MM.1S (cell line): ENCODE results near the gene PEA15.

Experiments
- DNase-seq: peaks from one replicate; pipeline ENCODE4 v3.0.0-alpha.2; 2015
- H2AFZ ChIP-seq: fragments of 300-600 bp; sonication (generic); 2 replicates; pipeline ENCODE4 v1.6.0; 2016; ENCODE audit warnings: antibody characterized with exemption, low read length
- H3F3A ChIP-seq: fragments of 300-600 bp; sonication (generic); 2 replicates; pipeline ENCODE4 v1.6.1; 2016; ENCODE audit warnings: mild to moderate bottlenecking, antibody characterized with exemption, low read length, moderate library complexity, mixed read lengths; ENCODE audit not compliant: insufficient read depth
- H3K27ac ChIP-seq: fragments of 300-600 bp; sonication (generic); 2 replicates; pipeline ENCODE4 v1.5.1; 2016; ENCODE audit warnings: mild to moderate bottlenecking, low read length
- H3K27me3 ChIP-seq: fragments of 300-600 bp; sonication (generic); replicated peaks from 2 replicates; pipeline ENCODE4 v1.6.0; 2016; ENCODE audit warnings: low read length; ENCODE audit not compliant: insufficient read depth
- H3K36me3 ChIP-seq: fragments of 300-600 bp; sonication (generic); replicated peaks from 2 replicates; pipeline ENCODE4 v1.6.1; 2016; ENCODE audit warnings: mild to moderate bottlenecking, low read length, mixed read lengths; ENCODE audit not compliant: insufficient read depth
- H3K4me1 ChIP-seq: fragments of 300-600 bp; sonication (generic); 2 replicates; pipeline ENCODE4 v1.6.1; 2016; ENCODE audit warnings: low read length, mixed read lengths
- H3K4me2 ChIP-seq: fragments of 300-600 bp; sonication (generic); 2 replicates; pipeline ENCODE4 v1.6.0; 2016; ENCODE audit warnings: low read depth, low read length
- H3K4me3 ChIP-seq: fragments of 300-600 bp; sonication (generic); 2 replicates; pipeline ENCODE4 v1.5.1; 2016; ENCODE audit warnings: low read length, mixed read lengths
- H3K79me2 ChIP-seq: fragments of 300-600 bp; sonication (generic); 2 replicates; pipeline ENCODE4 v1.6.1; 2016; ENCODE audit warnings: mixed run types, low read length, mixed read lengths
- H3K9ac ChIP-seq: fragments of 300-600 bp; sonication (generic); 2 replicates; pipeline ENCODE4 v1.6.1; 2016; ENCODE audit warnings: low read length, mixed read lengths
- H3K9me2 ChIP-seq: fragments of 300-600 bp; sonication (generic); replicated peaks from 2 replicates; pipeline ENCODE4 v1.6.1; 2016; ENCODE audit warnings: mild to moderate bottlenecking, low read length, mixed read lengths; ENCODE audit not compliant: insufficient read depth
- H3K9me3 ChIP-seq: fragments of 300-600 bp; sonication (generic); replicated peaks from 2 replicates; pipeline ENCODE4 v1.6.1; 2016; ENCODE audit warnings: mild to moderate bottlenecking, low read length, mixed read lengths; ENCODE audit not compliant: insufficient read depth
- H4K20me1 ChIP-seq: fragments of 300-600 bp; sonication (generic); 2 replicates; pipeline ENCODE4 v1.6.1; 2016; ENCODE audit warnings: mild to moderate bottlenecking, low read length, moderate library complexity, mixed read lengths; ENCODE audit not compliant: insufficient read depth
- EZH2 ChIP-seq: fragments of 300-600 bp; sonication (generic); optimal IDR thresholded peaks from 2 replicates; pipeline ENCODE3; 2017; ENCODE audit warnings: low read depth, mild to moderate bottlenecking, antibody characterized with exemption, low read length, mixed read lengths
- EZH2phosphoT487 ChIP-seq: fragments of 300-600 bp; sonication (generic); IDR thresholded peaks from 2 replicates; pipeline ENCODE4 v1.6.1; 2018; ENCODE audit warnings: antibody characterized with exemption, low read length
- TF ChIP-seq, protein P1 (sequence below): fragments of 300-600 bp; sonication (generic); IDR thresholded peaks from 2 replicates; pipeline ENCODE4 v1.5.1; 2016; ENCODE audit warnings: antibody characterized with exemption, low read length, mixed read lengths

The PEA15 gene

DNA sequence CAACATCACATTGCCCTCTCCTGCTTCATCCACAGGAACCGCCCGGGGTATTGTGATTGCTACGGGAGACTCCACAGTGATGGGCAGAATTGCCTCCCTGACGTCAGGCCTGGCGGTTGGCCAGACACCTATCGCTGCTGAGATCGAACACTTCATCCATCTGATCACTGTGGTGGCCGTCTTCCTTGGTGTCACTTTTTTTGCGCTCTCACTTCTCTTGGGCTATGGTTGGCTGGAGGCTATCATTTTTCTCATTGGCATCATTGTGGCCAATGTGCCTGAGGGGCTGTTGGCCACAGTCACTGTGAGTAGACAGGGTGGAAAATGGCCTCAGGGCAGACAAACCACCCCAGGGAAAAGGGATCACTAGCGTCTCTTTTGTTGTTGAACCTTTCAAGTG is 41.1 kb upstream of the PEA15 start:
- Histone ChIP-seq H4K20me1 (no peaks in the 10 kb centered on the region), H3F3A (no peaks in the 10 kb centered on the region), H3K79me2 (no peaks in the 10 kb centered on the region), H3K9me3 (no peaks in the 10 kb centered on the region), H3K4me2 (no peak overlapping the region), H3K36me3 (no peaks in the 10 kb centered on the region), H3K4me3 (no peak overlapping the region), H3K9ac (no peak overlapping the region), H3K27ac (no peak overlapping the region), H3K27me3 (peaks cover 8% of the 10 kb centered on the region; the same call in 1 of the 2 replicates), H3K9me2 (no peaks in the 10 kb centered on the region), H2AFZ (no peak overlapping the region), H3K4me1 (no peaks in the 10 kb centered on the region)
- TF ChIP-seq, protein P1, sequence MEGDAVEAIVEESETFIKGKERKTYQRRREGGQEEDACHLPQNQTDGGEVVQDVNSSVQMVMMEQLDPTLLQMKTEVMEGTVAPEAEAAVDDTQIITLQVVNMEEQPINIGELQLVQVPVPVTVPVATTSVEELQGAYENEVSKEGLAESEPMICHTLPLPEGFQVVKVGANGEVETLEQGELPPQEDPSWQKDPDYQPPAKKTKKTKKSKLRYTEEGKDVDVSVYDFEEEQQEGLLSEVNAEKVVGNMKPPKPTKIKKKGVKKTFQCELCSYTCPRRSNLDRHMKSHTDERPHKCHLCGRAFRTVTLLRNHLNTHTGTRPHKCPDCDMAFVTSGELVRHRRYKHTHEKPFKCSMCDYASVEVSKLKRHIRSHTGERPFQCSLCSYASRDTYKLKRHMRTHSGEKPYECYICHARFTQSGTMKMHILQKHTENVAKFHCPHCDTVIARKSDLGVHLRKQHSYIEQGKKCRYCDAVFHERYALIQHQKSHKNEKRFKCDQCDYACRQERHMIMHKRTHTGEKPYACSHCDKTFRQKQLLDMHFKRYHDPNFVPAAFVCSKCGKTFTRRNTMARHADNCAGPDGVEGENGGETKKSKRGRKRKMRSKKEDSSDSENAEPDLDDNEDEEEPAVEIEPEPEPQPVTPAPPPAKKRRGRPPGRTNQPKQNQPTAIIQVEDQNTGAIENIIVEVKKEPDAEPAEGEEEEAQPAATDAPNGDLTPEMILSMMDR: no peak
- TF ChIP-seq EZH2 (no peak), EZH2phosphoT487 (no peak)
- DNase-seq: no peak

DNA sequence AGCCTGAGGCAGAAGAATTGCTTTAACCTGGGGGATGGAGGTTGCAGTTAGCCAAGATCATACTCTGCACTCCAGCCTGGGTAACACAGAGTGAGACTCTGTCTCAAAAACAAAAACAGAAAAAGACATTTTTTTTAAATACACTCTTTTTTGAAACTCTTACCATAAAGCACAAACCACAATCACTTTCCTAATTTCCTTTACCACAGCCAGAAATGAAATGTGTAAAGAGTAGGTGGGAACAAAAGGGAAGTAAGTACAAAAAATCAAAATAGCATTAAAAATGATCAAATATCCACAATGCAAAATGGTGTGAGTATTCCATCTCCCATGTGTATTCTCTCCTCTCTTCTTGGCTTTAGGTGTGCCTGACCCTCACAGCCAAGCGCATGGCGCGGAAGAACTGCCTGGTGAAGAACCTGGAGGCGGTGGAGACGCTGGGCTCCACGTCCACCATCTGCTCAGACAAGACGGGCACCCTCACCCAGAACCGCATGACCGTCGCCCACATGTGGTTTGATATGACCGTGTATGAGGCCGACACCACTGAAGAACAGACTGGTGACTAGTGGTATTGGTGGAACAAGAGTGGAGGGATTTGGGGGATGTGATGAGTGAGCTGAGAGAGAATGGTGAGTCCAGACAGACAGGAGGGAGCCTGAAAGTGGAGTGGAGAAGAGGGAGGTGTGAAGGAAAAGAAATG is 38.9 kb upstream of the PEA15 start:
- H3K4me2 ChIP-seq: no peak overlapping the region

DNA sequence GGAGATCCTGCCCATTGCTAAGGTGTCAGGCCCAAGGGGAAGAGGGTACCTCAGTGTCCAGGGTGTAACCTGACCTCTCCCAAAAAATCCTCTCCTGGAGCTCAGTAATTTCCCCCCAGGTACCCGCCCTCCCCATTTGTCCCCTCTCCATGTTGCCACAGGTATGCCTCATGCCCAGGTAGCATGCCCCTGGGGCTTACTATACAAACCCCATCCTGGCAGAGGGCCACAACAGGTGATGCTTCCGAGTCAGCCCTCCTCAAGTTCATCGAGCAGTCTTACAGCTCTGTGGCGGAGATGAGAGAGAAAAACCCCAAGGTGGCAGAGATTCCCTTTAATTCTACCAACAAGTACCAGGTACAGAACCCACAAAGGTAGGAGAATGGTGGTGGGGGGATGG is 38.1 kb upstream of the PEA15 start:
- H3K4me2 ChIP-seq: no peak overlapping the region
- H2AFZ ChIP-seq: no peak overlapping the region
- H3K27me3 ChIP-seq: peaks cover 8% of the 10 kb centered on the region; the same call in 1 of the 2 replicates
- H4K20me1 ChIP-seq: no peaks in the 10 kb centered on the region
- H3F3A ChIP-seq: no peaks in the 10 kb centered on the region
- H3K4me1 ChIP-seq: no peaks in the 10 kb centered on the region
- H3K79me2 ChIP-seq: no peaks in the 10 kb centered on the region
- H3K9me2 ChIP-seq: no peaks in the 10 kb centered on the region
- H3K9me3 ChIP-seq: no peaks in the 10 kb centered on the region
- no peak overlapping the region for H3K9ac ChIP-seq
- DNase-seq: no peak
- no peak overlapping the region for H3K4me3 ChIP-seq
- H3K27ac ChIP-seq: no peak overlapping the region
- no peaks in the 10 kb centered on the region for H3K36me3 ChIP-seq
- TF ChIP-seq EZH2 (no peak), EZH2phosphoT487 (no peak)
- TF ChIP-seq, protein P1: no peak

More for the DNA sequence above, 38.9 kb upstream of the PEA15 start:
- H3K4me3 ChIP-seq: no peak overlapping the region
- no peaks in the 10 kb centered on the region for H3K79me2 ChIP-seq
- peaks cover 8% of the 10 kb centered on the region; the same call in 1 of the 2 replicates for H3K27me3 ChIP-seq
- no peak overlapping the region for H2AFZ ChIP-seq
- no peak overlapping the region for H3K9ac ChIP-seq
- no peaks in the 10 kb centered on the region for H4K20me1 ChIP-seq
- TF ChIP-seq, protein P1: no peak
- no peak for TF ChIP-seq EZH2
- TF ChIP-seq EZH2phosphoT487: no peak
- no peaks in the 10 kb centered on the region for H3K9me2 ChIP-seq
- no peaks in the 10 kb centered on the region for H3F3A ChIP-seq
- no peak overlapping the region for H3K27ac ChIP-seq
- no peaks in the 10 kb centered on the region for H3K9me3 ChIP-seq
- no peaks in the 10 kb centered on the region for H3K36me3 ChIP-seq
- no peaks in the 10 kb centered on the region for H3K4me1 ChIP-seq
- DNase-seq: no peak
